Measurements from ENCODE around the gene SPAG6. TPM values are rescaled to one million over a fixed set of nuclear protein-coding genes. Genes with fewer than 3 reads are reported as not detected.

SPAG6 gene
- total RNA-seq, 2 experiments from 2014 or later: not detected

GRCh38 chr10:22324893-22325271 lies 20.4 kb upstream of the SPAG6 start:
- ChIA-PET CTCF (interaction anchor here (1.7 kb wide), 1 partner anchor 9 kb away, joined by 4 read pairs; the partner anchor contains the start of gene COMMD3), POLR2A (interaction anchor here (1.3 to 2.1 kb wide), 3 partner anchors 9 to 72 kb away, joined by 4 to 6 read pairs (median 4); partner anchors contain the start of genes COMMD3 and SPAG6)
- ATAC-seq (no peak), DNase-seq (no peak)
- Mint-ChIP-seq H3K36me3 (ENCODE audit: low read depth) (peaks cover 23% of the 10 kb centered on the region), H3K27me3 (peaks cover 44% of the 10 kb centered on the region), H3K4me3 (peak overlapping the region; percentile 90), H3K9me3 (peaks cover 3% of the 10 kb centered on the region), H3K27ac (peak overlapping the region; percentile 4), H3K4me1 (ENCODE audit: low read depth) (peaks cover 36% of the 10 kb centered on the region)
- intact Hi-C loops (cut with micrococcal nuclease): loop anchor here (5.0 kb wide), 1 partner anchor 112 kb away; no protein-coding TSS in a partner anchor
- TF ChIP-seq CTCF (IDR thresholded peaks at IDR 0.05): no peak

GRCh38 chr10:22325272-22326144 lies 19.8 kb upstream of the SPAG6 start:
- Mint-ChIP-seq H3K27ac (peak overlapping the region; percentile 11), H3K4me3 (peak overlapping the region; percentile 90), H3K4me1 (ENCODE audit: low read depth) (peaks cover 32% of the 10 kb centered on the region), H3K36me3 (ENCODE audit: low read depth) (peaks cover 21% of the 10 kb centered on the region), H3K9me3 (peaks cover 3% of the 10 kb centered on the region), H3K27me3 (peaks cover 41% of the 10 kb centered on the region)
- no peak for TF ChIP-seq CTCF (IDR thresholded peaks at IDR 0.05)
- POLR2A ChIA-PET: interaction anchor here (1.1 to 2.1 kb wide), 5 partner anchors 7 to 19 kb away, joined by 3 to 6 read pairs (median 4); partner anchors contain the start of genes COMMD3 and SPAG6
- ATAC-seq (peak; percentile 58), DNase-seq (peak; percentile 79)
- CTCF ChIA-PET: interaction anchor here (1.7 kb wide), 1 partner anchor 9 kb away, joined by 4 read pairs; the partner anchor contains the start of gene COMMD3
- intact Hi-C loops (cut with micrococcal nuclease): no loop called here

- ATAC-seq (no peak), DNase-seq (no peak)
- ChIA-PET POLR2A (interaction anchor here (1.1 to 1.3 kb wide), 3 partner anchors 8 to 10 kb away, joined by 3 to 4 read pairs (median 4); partner anchors contain the start of gene COMMD3), CTCF (no interaction called here)
- intact Hi-C loops (cut with micrococcal nuclease): no loop called here
- Mint-ChIP-seq H3K9me3 (peaks cover 3% of the 10 kb centered on the region), H3K36me3 (ENCODE audit: low read depth) (peaks cover 21% of the 10 kb centered on the region), H3K27me3 (peaks cover 41% of the 10 kb centered on the region), H3K27ac (peak overlapping the region; percentile 11), H3K4me1 (ENCODE audit: low read depth) (peaks cover 32% of the 10 kb centered on the region), H3K4me3 (peak overlapping the region; percentile 65)
- TF ChIP-seq CTCF (IDR thresholded peaks at IDR 0.05): no peak
Observed at GRCh38 chr10:22326145-22326702, 19.1 kb upstream of the SPAG6 start.

- H3K27me3 Mint-ChIP-seq: peaks cover 39% of the 10 kb centered on the region
Observed at GRCh38 chr10:22329150-22329549, 16.1 kb upstream of the SPAG6 start.

More at GRCh38 chr10:22329150-22329549, 16.1 kb upstream of the SPAG6 start:
- Mint-ChIP-seq H3K27ac (no peak overlapping the region), H3K4me1 (ENCODE audit: low read depth) (peaks cover 31% of the 10 kb centered on the region), H3K36me3 (ENCODE audit: low read depth) (peaks cover 29% of the 10 kb centered on the region), H3K4me3 (no peak overlapping the region), H3K9me3 (peaks cover 7% of the 10 kb centered on the region)
- ATAC-seq (no peak), DNase-seq (no peak)
- intact Hi-C loops (cut with micrococcal nuclease): no loop called here
- CTCF ChIA-PET: no interaction called here
- TF ChIP-seq CTCF (IDR thresholded peaks at IDR 0.05): no peak
- POLR2A ChIA-PET: no interaction called here

Data from activated CD8-positive, alpha-beta T cell treated with anti-CD3 and anti-CD28 coated beads for 36 hours (primary cell).